ENCODE data around the gene NEDD4L. TPM values are rescaled to one million over a fixed set of nuclear protein-coding genes. Genes with fewer than 3 reads are reported as not detected.

Gene NEDD4L
- total RNA-seq, 8 experiments from 2014 or later: 51.2 to 394 (median 65.0) TPM

DNA sequence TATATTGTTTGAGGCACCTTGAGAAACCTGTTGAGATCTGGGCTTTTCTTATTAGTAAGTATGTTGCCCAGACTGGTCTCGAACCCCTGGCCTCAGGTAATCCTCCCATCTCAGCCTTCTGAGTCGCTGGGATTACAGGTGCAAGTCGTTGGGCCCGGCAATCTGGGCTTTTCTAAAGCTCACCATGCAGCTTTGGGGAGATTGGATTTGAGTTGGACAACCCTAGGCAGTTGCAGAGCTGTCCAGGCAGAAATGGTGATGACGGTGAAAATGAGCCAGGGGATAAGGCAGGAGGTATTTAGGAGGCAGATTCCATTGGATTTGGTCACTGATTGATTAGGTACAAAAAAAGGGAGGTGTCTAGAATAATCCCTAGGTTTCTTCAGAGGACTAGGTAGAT lies 16.2 kb downstream of the NEDD4L start:
- peaks cover 3 to 6% of the 10 kb centered on the region in 2 donors for H3K4me1 ChIP-seq (replicated peaks in 1 of 2)
- WGBS, 10 experiments: 27 to 100% (median 59%) methylated on average over 1 to 4 of the region's 5 CpGs; no CpG with 5 or more reads in 6 of the 10 experiments
- in situ Hi-C loops (cut with MboI; ENCODE audit: low pct_unique_long_range_greater_than_20kb in 2 of 9, low sequenced_read_pairs in 9 of 9, unreplicated experiment in 9 of 9): loop anchor here in 1 of 9 experiments (10.0 kb wide), 1 partner anchor 55 kb away; no protein-coding TSS in a partner anchor

DNA sequence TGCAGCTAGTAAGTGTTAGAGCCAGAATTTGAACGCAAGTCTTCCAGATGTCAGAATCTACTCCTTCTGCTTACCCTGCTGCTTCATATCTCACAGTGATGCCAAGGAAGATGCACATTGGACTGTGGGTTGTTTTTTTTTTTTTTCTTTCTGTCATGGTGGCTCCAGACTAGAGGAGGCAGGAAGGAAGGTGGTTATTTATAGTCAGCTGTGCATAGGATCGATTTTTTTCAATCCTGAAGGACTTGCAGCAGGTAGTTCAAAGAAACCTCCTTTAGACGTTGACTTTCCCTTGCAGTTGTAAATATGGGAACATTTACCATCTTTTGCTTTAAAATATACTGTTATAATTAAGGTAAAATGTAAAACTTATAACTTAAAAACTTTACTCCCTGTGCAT lies 17.3 kb downstream of the NEDD4L start:
- 0 to 100% (median 77%) methylated on average over 1 to 3 of the region's 3 CpGs; no CpG with 5 or more reads in 1 of the 10 experiments for WGBS, 10 experiments
- H3K27ac ChIP-seq: no peak overlapping the region
- peaks cover 3 to 8% of the 10 kb centered on the region in 2 donors for H3K4me1 ChIP-seq (replicated peaks in 1 of 2)
- no peak overlapping the region for H3K4me3 ChIP-seq
- in situ Hi-C loops (cut with MboI; ENCODE audit: low pct_unique_long_range_greater_than_20kb in 2 of 9, low sequenced_read_pairs in 9 of 9, unreplicated experiment in 9 of 9): loop anchor here in 1 of 9 experiments (10.0 kb wide), 1 partner anchor 53 kb away; no protein-coding TSS in a partner anchor
- ATAC-seq (replicated peaks in 6 of 8): no peak

More for the DNA sequence above, 16.2 kb downstream of the NEDD4L start:
- Histone ChIP-seq H3K27ac (no peak overlapping the region), H3K4me3 (no peak overlapping the region)
- no peak for ATAC-seq (replicated peaks in 6 of 8)

DNA sequence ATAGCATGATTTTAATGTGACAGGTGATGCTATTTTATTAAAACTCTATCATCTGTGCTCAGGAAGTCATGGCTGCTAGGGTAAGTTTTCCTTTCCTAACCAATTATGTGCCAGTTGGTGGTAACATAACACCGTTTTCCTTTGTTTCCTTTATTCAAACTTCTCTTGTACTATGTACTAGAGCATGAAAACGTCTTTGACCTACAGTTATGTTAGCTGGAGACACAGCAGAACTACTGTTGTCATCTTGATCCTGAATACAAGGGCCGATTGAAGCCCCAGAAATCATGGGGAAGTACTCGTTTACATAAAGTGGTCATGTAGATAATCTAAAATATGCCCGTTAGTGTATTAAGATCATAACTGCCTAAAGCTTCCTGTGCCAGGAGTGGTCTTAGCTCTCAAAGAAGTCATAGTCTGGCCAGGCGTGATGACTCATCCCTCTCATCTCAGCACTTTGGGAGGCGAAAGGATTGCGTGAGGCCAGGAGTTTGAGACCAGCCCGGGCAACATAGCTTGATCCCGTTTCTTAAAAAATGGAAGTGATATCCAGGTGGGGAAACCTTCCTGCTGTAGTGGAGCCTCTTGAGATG lies 20.5 kb downstream of the NEDD4L start:
- WGBS, 10 experiments: 63 to 100% (median 90%) methylated on average over 2 to 10 of the region's 10 CpGs; no CpG with 5 or more reads in 1 of the 10 experiments
- in situ Hi-C loops (cut with MboI; ENCODE audit: low pct_unique_long_range_greater_than_20kb in 2 of 9, low sequenced_read_pairs in 9 of 9, unreplicated experiment in 9 of 9): loop anchor here in 1 of 9 experiments (10.0 kb wide), 1 partner anchor 50 kb away; no protein-coding TSS in a partner anchor
- Histone ChIP-seq H3K4me3 (no peak overlapping the region), H3K27ac (no peak overlapping the region), H3K4me1 (replicated peaks in 1 of 2) (peaks cover 0 to 5% of the 10 kb centered on the region in 2 donors)
- no peak for ATAC-seq (replicated peaks in 6 of 8)

- 11 to 95% (median 71%) methylated on average over 1 to 3 of the region's 3 CpGs for WGBS, 10 experiments
- ATAC-seq (replicated peaks in 6 of 8): peak in 3 of 8 experiments; percentile 49 to 62 (median 60)
- H3K27ac ChIP-seq: no peak overlapping the region
- H3K4me3 ChIP-seq: no peak overlapping the region
- peaks cover 0 to 5% of the 10 kb centered on the region in 2 donors for H3K4me1 ChIP-seq (replicated peaks in 1 of 2)
- in situ Hi-C loops (cut with MboI; ENCODE audit: low pct_unique_long_range_greater_than_20kb in 2 of 9, low sequenced_read_pairs in 9 of 9, unreplicated experiment in 9 of 9): loop anchor here in 1 of 9 experiments (10.0 kb wide), 1 partner anchor 49 kb away; no protein-coding TSS in a partner anchor
Measured at GRCh38 chr18:58065956-58066355, 21.9 kb downstream of the NEDD4L start.

- in situ Hi-C loops (cut with MboI; ENCODE audit: low pct_unique_long_range_greater_than_20kb in 2 of 9, low sequenced_read_pairs in 9 of 9, unreplicated experiment in 9 of 9): loop anchor here in 1 of 9 experiments (10.0 kb wide), 1 partner anchor 47 kb away; no protein-coding TSS in a partner anchor
- Histone ChIP-seq H3K4me1 (replicated peaks in 1 of 2) (peaks cover 0 to 5% of the 10 kb centered on the region in 2 donors), H3K4me3 (no peak overlapping the region), H3K27ac (no peak overlapping the region)
- 83 to 100% (median 100%) methylated on average over 1 to 2 of the region's 2 CpGs; no CpG with 5 or more reads in 5 of the 10 experiments for WGBS, 10 experiments
- no peak for ATAC-seq (replicated peaks in 6 of 8)
Measured at GRCh38 chr18:58067601-58068000, 23.6 kb downstream of the NEDD4L start.

DNA sequence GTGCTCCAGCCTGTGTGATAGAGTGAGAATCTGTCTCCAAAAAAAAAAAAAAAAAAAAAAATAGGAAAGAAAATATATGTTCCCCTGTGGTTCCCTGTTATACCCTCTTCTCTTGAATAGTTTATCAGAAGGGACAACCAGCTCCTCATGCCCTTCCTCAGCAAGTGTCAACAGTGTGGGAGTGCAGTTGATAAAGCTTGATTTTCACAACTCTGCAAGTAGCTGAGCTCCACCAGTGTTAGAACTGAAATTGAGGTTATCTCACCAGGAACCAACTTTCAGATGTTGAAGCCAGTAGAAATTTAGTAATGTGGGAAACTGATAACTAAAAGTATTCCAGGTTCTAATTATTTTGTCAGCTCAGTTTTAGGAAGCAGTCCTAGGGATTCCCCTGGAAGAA lies 25.1 kb downstream of the NEDD4L start:
- Histone ChIP-seq H3K27ac (no peak overlapping the region), H3K4me3 (no peak overlapping the region), H3K4me1 (replicated peaks in 1 of 2) (peaks cover 0 to 5% of the 10 kb centered on the region in 2 donors)
- in situ Hi-C loops (cut with MboI; ENCODE audit: low pct_unique_long_range_greater_than_20kb in 2 of 9, low sequenced_read_pairs in 9 of 9, unreplicated experiment in 9 of 9): loop anchor here in 1 of 9 experiments (10.0 kb wide), 1 partner anchor 46 kb away; no protein-coding TSS in a partner anchor
- ATAC-seq (replicated peaks in 6 of 8): no peak

- Histone ChIP-seq H3K4me3 (no peak overlapping the region), H3K27ac (no peak overlapping the region), H3K4me1 (replicated peaks in 1 of 2) (peaks cover 0 to 5% of the 10 kb centered on the region in 2 donors)
- WGBS, 10 experiments: 0 to 100% (median 53%) methylated on average over 1 to 3 of the region's 3 CpGs
- in situ Hi-C loops (cut with MboI; ENCODE audit: low pct_unique_long_range_greater_than_20kb in 2 of 9, low sequenced_read_pairs in 9 of 9, unreplicated experiment in 9 of 9): loop anchor here in 1 of 9 experiments (10.0 kb wide), 1 partner anchor 45 kb away; no protein-coding TSS in a partner anchor
- no peak for ATAC-seq (replicated peaks in 6 of 8)
Measured at GRCh38 chr18:58069721-58070292, 25.8 kb downstream of the NEDD4L start.

DNA sequence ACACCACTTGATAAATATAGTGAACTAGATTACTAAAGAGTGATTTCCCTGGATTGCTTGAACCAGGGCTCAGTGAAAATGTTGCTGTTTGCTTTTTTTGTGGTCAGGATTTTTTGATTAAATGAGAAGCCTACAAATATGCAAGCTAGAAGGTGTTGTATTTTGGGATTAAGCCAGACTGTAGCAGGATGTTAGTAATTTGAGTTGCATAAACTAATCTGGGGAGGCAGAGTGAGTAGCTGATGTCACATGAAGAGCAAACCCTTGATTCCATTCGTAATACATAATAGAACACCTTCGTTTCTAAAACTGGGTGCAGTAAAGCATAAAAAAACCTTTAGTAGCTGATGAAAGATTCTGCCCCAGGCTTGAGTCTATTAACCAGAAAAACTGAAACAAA lies 32.0 kb downstream of the NEDD4L start:
- H3K27ac ChIP-seq: no peak overlapping the region
- H3K4me1 ChIP-seq (replicated peaks in 1 of 2): no peaks in the 10 kb centered on the region
- in situ Hi-C loops (cut with MboI; ENCODE audit: low pct_unique_long_range_greater_than_20kb in 2 of 9, low sequenced_read_pairs in 9 of 9, unreplicated experiment in 9 of 9): no loop called here
- WGBS, 10 experiments: 44 to 100% (median 90%) methylated on average over 1 to 2 of the region's 2 CpGs; no CpG with 5 or more reads in 1 of the 10 experiments
- ATAC-seq (replicated peaks in 6 of 8): peak in 1 of 8 experiments; percentile 38
- no peak overlapping the region for H3K4me3 ChIP-seq

- Histone ChIP-seq H3K4me1 (replicated peaks in 1 of 2) (no peaks in the 10 kb centered on the region), H3K27ac (no peak overlapping the region), H3K4me3 (no peak overlapping the region)
- WGBS, 10 experiments: 66 to 100% (median 96%) methylated on average over 1 to 8 of the region's 9 CpGs
- no peak for ATAC-seq (replicated peaks in 6 of 8)
- in situ Hi-C loops (cut with MboI; ENCODE audit: low pct_unique_long_range_greater_than_20kb in 2 of 9, low sequenced_read_pairs in 9 of 9, unreplicated experiment in 9 of 9): no loop called here
Measured at GRCh38 chr18:58077329-58077728, 33.3 kb downstream of the NEDD4L start.

- ATAC-seq (replicated peaks in 6 of 8): peak in 2 of 8 experiments; percentile 20 to 33
- WGBS, 10 experiments: 73 to 100% (median 88%) methylated on average over 1 to 8 of the region's 11 CpGs
- in situ Hi-C loops (cut with MboI; ENCODE audit: low pct_unique_long_range_greater_than_20kb in 2 of 9, low sequenced_read_pairs in 9 of 9, unreplicated experiment in 9 of 9): no loop called here
- Histone ChIP-seq H3K27ac (no peak overlapping the region), H3K4me1 (replicated peaks in 1 of 2) (no peaks in the 10 kb centered on the region), H3K4me3 (no peak overlapping the region)
Measured at GRCh38 chr18:58078889-58079573, 35.0 kb downstream of the NEDD4L start.

DNA sequence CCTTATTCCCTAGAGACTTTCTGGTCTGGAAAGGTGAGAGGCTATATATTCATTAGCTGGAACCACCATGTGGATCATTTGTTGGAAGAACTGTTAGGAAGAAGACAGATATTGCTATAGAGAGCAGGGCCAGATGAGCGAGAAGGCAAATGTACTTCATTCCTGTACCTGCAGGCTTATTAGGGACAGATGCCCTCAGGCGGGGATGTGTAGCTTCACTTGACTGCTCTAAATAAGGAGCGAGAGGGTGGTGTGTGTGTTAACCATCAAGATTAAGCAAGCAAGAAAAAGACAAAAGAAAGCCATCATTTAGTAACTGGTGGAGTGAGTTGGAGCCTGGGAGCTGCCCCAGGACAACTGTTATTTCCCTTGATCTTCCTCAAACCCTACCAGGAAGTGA lies 36.4 kb downstream of the NEDD4L start:
- in situ Hi-C loops (cut with MboI; ENCODE audit: low pct_unique_long_range_greater_than_20kb in 2 of 9, low sequenced_read_pairs in 9 of 9, unreplicated experiment in 9 of 9): no loop called here
- no peaks in the 10 kb centered on the region for H3K4me1 ChIP-seq (replicated peaks in 1 of 2)
- WGBS, 10 experiments: 86 to 100% (median 94%) methylated on average over 1 to 3 of the region's 3 CpGs; no CpG with 5 or more reads in 4 of the 10 experiments
- H3K27ac ChIP-seq: no peak overlapping the region
- peak in 1 of 8 experiments; percentile 42 for ATAC-seq (replicated peaks in 6 of 8)
- no peak overlapping the region for H3K4me3 ChIP-seq

DNA sequence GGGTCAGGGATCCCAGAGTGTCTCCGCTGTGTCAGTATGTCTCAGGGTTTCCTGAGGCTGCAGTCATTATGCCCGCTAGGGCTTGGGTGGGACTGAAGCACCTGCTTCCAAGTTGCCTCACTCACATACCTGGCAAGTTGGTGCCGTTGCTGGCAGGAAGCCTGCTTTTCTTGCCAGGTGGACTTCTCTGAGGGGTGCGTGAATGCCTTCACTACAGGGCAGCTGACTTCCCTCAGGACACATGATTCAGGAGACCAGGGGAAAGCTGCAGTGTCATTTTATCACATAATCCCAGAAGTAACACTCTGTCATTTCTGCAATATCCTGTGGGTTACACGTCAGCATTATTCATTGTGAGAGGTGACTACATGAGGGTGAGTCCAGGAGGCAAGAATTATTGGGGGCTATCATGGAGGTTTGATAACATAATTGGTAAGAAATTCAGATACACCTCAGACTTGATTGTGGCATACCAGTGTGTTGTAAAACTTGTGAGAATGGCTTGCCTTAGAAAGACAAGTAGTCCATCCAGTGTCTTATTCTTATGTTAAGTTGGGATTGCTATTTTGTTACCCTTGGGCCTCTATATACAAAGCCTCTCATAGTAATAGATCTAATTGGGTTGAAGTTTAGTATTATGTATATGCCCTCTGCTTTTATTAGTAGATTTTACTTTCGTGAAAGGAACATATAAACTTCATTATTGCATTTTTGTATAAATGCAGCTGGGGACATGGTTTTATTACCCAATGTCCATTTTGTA lies 44.1 kb downstream of the NEDD4L start:
- ATAC-seq (replicated peaks in 6 of 8): peak in 6 of 8 experiments; percentile 16 to 86 (median 48)
- WGBS, 10 experiments: 37 to 89% (median 58%) methylated on average over 1 to 4 of the region's 6 CpGs; no CpG with 5 or more reads in 2 of the 10 experiments
- in situ Hi-C loops (cut with MboI; ENCODE audit: low pct_unique_long_range_greater_than_20kb in 2 of 9, low sequenced_read_pairs in 9 of 9, unreplicated experiment in 9 of 9): no loop called here

More for the DNA sequence above, 44.1 kb downstream of the NEDD4L start:
- peaks cover 0 to 5% of the 10 kb centered on the region in 2 donors for H3K4me1 ChIP-seq (replicated peaks in 1 of 2)
- H3K4me3 ChIP-seq: no peak overlapping the region
- peak overlapping the region in 1 of 2 donors; percentile 37 for H3K27ac ChIP-seq
